ENCODE data around the gene POM121L2.

GRCh38 chr6:27358786-27359185 is 46.7 kb upstream of the POM121L2 start:
- no peak for TF ChIP-seq CTCF (IDR thresholded peaks at IDR 0.05; ENCODE audit: low read depth, low read length, missing input control)
- TF ChIP-seq REST (IDR thresholded peaks at IDR 0.05): no peak
- no peak for TF ChIP-seq RAD21 (IDR thresholded peaks at IDR 0.05)
- no peak for TF ChIP-seq TAF1 (conservative IDR thresholded peaks at IDR 0.05)
- TF ChIP-seq JUND (IDR thresholded peaks at IDR 0.05): no peak
- no peak for TF ChIP-seq MAX (IDR thresholded peaks at IDR 0.05)
- TF ChIP-seq HNF4A (conservative IDR thresholded peaks at IDR 0.05): no peak
- no peak for TF ChIP-seq FOXA1 (IDR thresholded peaks at IDR 0.05)
- no peak for TF ChIP-seq SP1 (IDR thresholded peaks at IDR 0.05)
- TF ChIP-seq ATF3 (IDR thresholded peaks at IDR 0.05): no peak
